CD14-positive monocyte (primary cell): ENCODE data around the gene CNFN. TPM values are rescaled to one million over a fixed set of nuclear protein-coding genes. Genes with fewer than 3 reads are reported as not detected.

Experiments
- DNase-seq, 3 donors: peaks; one replicate each; pipeline ENCODE4 v3.0.0-alpha.2; 2011 to 2022
- H2AFZ ChIP-seq: 2 replicates; pipeline ENCODE4 v1.6.0; 2012; ENCODE audit warnings: mild to moderate bottlenecking, low read depth, low read length, inconsistent platforms; ENCODE audit not compliant: insufficient read depth, poor library complexity, severe bottlenecking
- H3K27ac ChIP-seq, 2 donors: 1 replicate in 1 of 2; 2 replicates in 1 of 2; pipeline ENCODE4 v1.5.1; 2012 to 2013; ENCODE audit warnings: low read length in 2 of 2, control low read depth in 1 of 2, inconsistent platforms in 1 of 2, low read depth in 1 of 2, mild to moderate bottlenecking in 1 of 2
- H3K27me3 ChIP-seq, 2 donors: one replicate each; pipeline versions ENCODE4 v1.6.0 to v1.6.1; 2011 to 2013; ENCODE audit warnings: low read length in 2 of 2; ENCODE audit not compliant: control insufficient read depth in 2 of 2, insufficient read depth in 2 of 2
- H3K36me3 ChIP-seq, 2 donors: replicated peaks in 1 of 2; 1 replicate in 1 of 2; 2 replicates in 1 of 2; pipeline versions ENCODE4 v1.5.1 to v1.6.1; 2012 to 2013; ENCODE audit warnings: low read length in 2 of 2, control low read depth in 1 of 2, inconsistent platforms in 1 of 2, mild to moderate bottlenecking in 1 of 2; ENCODE audit not compliant: insufficient read depth in 2 of 2, control insufficient read depth in 1 of 2
- H3K4me1 ChIP-seq, 2 donors: 1 replicate in 1 of 2; 2 replicates in 1 of 2; pipeline versions ENCODE4 v1.5.1 to v1.6.1; 2012 to 2013; ENCODE audit warnings: low read length in 2 of 2, control low read depth in 1 of 2, inconsistent platforms in 1 of 2, mild to moderate bottlenecking in 1 of 2, moderate library complexity in 1 of 2; ENCODE audit not compliant: insufficient read depth in 2 of 2, control insufficient read depth in 1 of 2
- H3K4me2 ChIP-seq: replicated peaks from 2 replicates; pipeline ENCODE3; 2012; ENCODE audit warnings: low read length, moderate library complexity, mild to moderate bottlenecking; ENCODE audit not compliant: poor library complexity, severe bottlenecking; ENCODE audit errors: extremely low read depth
- H3K4me3 ChIP-seq, 3 experiments: fragments of 200-600 bp in 1 of 3; sonication (generic) in 1 of 3; replicated peaks in 1 of 3; 1 replicate in 2 of 3; 2 replicates in 1 of 3; pipeline ENCODE4 v1.5.1; 2011 to 2013; ENCODE audit warnings: low read length in 3 of 3, mild to moderate bottlenecking in 3 of 3, control low read depth in 2 of 3, low read depth in 2 of 3, inconsistent platforms in 1 of 3, moderate library complexity in 1 of 3
- H3K79me2 ChIP-seq: 2 replicates; pipeline ENCODE4 v1.6.0; 2012; ENCODE audit warnings: mild to moderate bottlenecking, control low read depth, inconsistent platforms, low read length, moderate library complexity; ENCODE audit not compliant: insufficient read depth
- H3K9ac ChIP-seq: 2 replicates; pipeline ENCODE4 v1.6.0; 2017; ENCODE audit warnings: low read length, mild to moderate bottlenecking; ENCODE audit not compliant: insufficient read depth, poor library complexity, severe bottlenecking
- H3K9me3 ChIP-seq, 2 donors: replicated peaks in 1 of 2; 1 replicate in 1 of 2; 2 replicates in 1 of 2; pipeline versions ENCODE4 v1.5.1 to v1.6.1; 2012 to 2013; ENCODE audit warnings: low read length in 2 of 2, control low read depth in 1 of 2; ENCODE audit not compliant: control insufficient read depth in 1 of 2, insufficient read depth in 1 of 2
- H4K20me1 ChIP-seq: 2 replicates; pipeline ENCODE4 v1.6.0; 2012; ENCODE audit warnings: mild to moderate bottlenecking, low read length, control low read depth, moderate library complexity; ENCODE audit not compliant: insufficient read depth
- H3K27ac Mint-ChIP-seq, 7 donors: one replicate each; pipeline ENCODE4 v1.8.0; 2020; ENCODE audit warnings: mild to moderate bottlenecking in 7 of 7, mixed read lengths in 7 of 7, moderate library complexity in 6 of 7, inconsistent platforms in 2 of 7
- H3K27me3 Mint-ChIP-seq, 3 donors: one replicate each; pipeline ENCODE4 v1.8.0; 2021 to 2022; ENCODE audit warnings: low read depth in 3 of 3, mild to moderate bottlenecking in 3 of 3, mixed read lengths in 3 of 3, moderate library complexity in 3 of 3, inconsistent platforms in 1 of 3
- H3K36me3 Mint-ChIP-seq, 2 donors: one replicate each; pipeline ENCODE4 v1.8.0; 2020; ENCODE audit warnings: mixed read lengths in 2 of 2, inconsistent platforms in 1 of 2, mild to moderate bottlenecking in 1 of 2
- H3K4me1 Mint-ChIP-seq: one replicate; pipeline ENCODE4 v1.8.0; 2020; ENCODE audit warnings: mild to moderate bottlenecking, mixed read lengths
- H3K4me3 Mint-ChIP-seq, 2 donors: one replicate each; pipeline ENCODE4 v1.8.0; 2020; ENCODE audit warnings: mild to moderate bottlenecking in 2 of 2, mixed read lengths in 2 of 2, moderate library complexity in 1 of 2
- H3K9me3 Mint-ChIP-seq, 7 donors: one replicate each; pipeline ENCODE4 v1.8.0; 2020 to 2022; ENCODE audit warnings: mixed read lengths in 7 of 7, mild to moderate bottlenecking in 6 of 7, moderate library complexity in 6 of 7, inconsistent platforms in 2 of 7
- CTCF ChIP-seq: fragments of 200-600 bp; IDR thresholded peaks from one replicate; pipeline ENCODE4 v1.8.0; 2022; ENCODE audit warnings: antibody characterized with exemption, mild to moderate bottlenecking
- WGBS: methylation state at CpG from one replicate; pipeline ENCODE4 v1.1.5; 2013; ENCODE audit warnings: missing lambda C conversion rate; ENCODE audit not compliant: insufficient coverage; 5-methylcytosine and 5-hydroxymethylcytosine counted together
- intact Hi-C, 2 donors: fragments of 100-400 bp; cut with micrococcal nuclease; formaldehyde crosslinking; loops; one replicate each; pipeline versions ENCODE4 v1.15.0 to v1.15.1; 2023
- polyA plus RNA-seq, 3 donors: library from polyadenylated mRNA; depleted of rRNA in 1 of 3; unstranded in 2 of 3; stranded (reverse) in 1 of 3; fragments of 300-500 nt in 2 of 3; fragments of >200 nt in 1 of 3; fragmentation: Illumina TruSeq in 2 of 3; gene quantifications; 1 replicate in 2 of 3; 2 replicates in 1 of 3; pipeline ENCODE4 v1.2.3, GENCODE V29; 2012 to 2021

Gene CNFN
- polyA plus RNA-seq, 3 donors, result 0.64 to 6.4 (median 3.4) TPM

- no peak overlapping the region for H3K4me2 ChIP-seq
- H3K27me3 Mint-ChIP-seq, result no peaks in the 10 kb centered on the region
- H3K9me3 Mint-ChIP-seq, result peaks cover 6 to 12% (median 8%) of the 10 kb centered on the region in 7 donors
- peaks cover 18% of the 10 kb centered on the region for H3K4me1 Mint-ChIP-seq
- H3K4me3 Mint-ChIP-seq, result no peak overlapping the region
- H4K20me1 ChIP-seq, result no peaks in the 10 kb centered on the region
- no peaks in the 10 kb centered on the region for H3K79me2 ChIP-seq
- H3K27ac ChIP-seq, result no peak overlapping the region
- intact Hi-C loops, result no loop called here
- H3K36me3 ChIP-seq, result no peaks in the 10 kb centered on the region
- H2AFZ ChIP-seq, result no peak overlapping the region
- H3K36me3 Mint-ChIP-seq, result peaks cover 5 to 14% of the 10 kb centered on the region in 2 donors
- no peak overlapping the region for H3K4me3 ChIP-seq
- no peaks in the 10 kb centered on the region for H3K27me3 ChIP-seq
- no peak for DNase-seq
- peak overlapping the region in 1 of 7 donors; percentile 26 for H3K27ac Mint-ChIP-seq
- H3K9me3 ChIP-seq, result peaks cover 7 to 8% of the 10 kb centered on the region in 2 donors
- peaks cover 17 to 20% of the 10 kb centered on the region in 2 donors for H3K4me1 ChIP-seq
- WGBS, result 94% methylated on average over 15 of the region's 15 CpGs
- TF ChIP-seq CTCF, result no peak
- no peak overlapping the region for H3K9ac ChIP-seq
Measured at GRCh38 chr19:42368765-42369164, 21.3 kb downstream of the CNFN start.

- WGBS, result 99% methylated on average over 11 of the region's 11 CpGs
- Histone ChIP-seq H3K9me3 (peaks cover 8 to 9% of the 10 kb centered on the region in 2 donors), H2AFZ (no peak overlapping the region), H3K27ac (no peak overlapping the region), H3K4me3 (no peak overlapping the region), H3K4me1 (peaks cover 22 to 25% of the 10 kb centered on the region in 2 donors), H3K36me3 (no peaks in the 10 kb centered on the region), H3K4me2 (no peak overlapping the region), H3K27me3 (no peaks in the 10 kb centered on the region), H3K9ac (no peak overlapping the region), H4K20me1 (no peaks in the 10 kb centered on the region), H3K79me2 (no peaks in the 10 kb centered on the region)
- Mint-ChIP-seq H3K36me3 (peaks cover 6 to 16% of the 10 kb centered on the region in 2 donors), H3K4me3 (no peak overlapping the region), H3K27ac (no peak overlapping the region), H3K27me3 (no peaks in the 10 kb centered on the region), H3K4me1 (peaks cover 22% of the 10 kb centered on the region), H3K9me3 (peaks cover 9 to 14% (median 10%) of the 10 kb centered on the region in 7 donors)
- intact Hi-C loops, result no loop called here
- TF ChIP-seq CTCF, result no peak
- no peak for DNase-seq
Measured at GRCh38 chr19:42368360-42368759, 21.7 kb downstream of the CNFN start.
